ENCODE results near the gene FRY. TPM values are rescaled to one million over a fixed set of nuclear protein-coding genes. Genes with fewer than 3 reads are reported as not detected.

FRY gene
- total RNA-seq, 1 experiment from 2014 or later = 5.3 TPM

- ChIA-PET CTCF (interaction anchor here (5.4 kb wide), 1 partner anchor 14 kb away, joined by 36 read pairs; no protein-coding TSS in a partner anchor), POLR2A (no interaction called here)
- no peaks in the 10 kb centered on the region for H3K27me3 Mint-ChIP-seq (ENCODE audit: low read depth)
- H3K9me3 Mint-ChIP-seq = no peaks in the 10 kb centered on the region
- H3K36me3 Mint-ChIP-seq = no peaks in the 10 kb centered on the region
- H3K4me3 Mint-ChIP-seq = no peak overlapping the region
- H3K27ac Mint-ChIP-seq = no peak overlapping the region
- TF ChIP-seq ATF6 (CRISPR knock-in tag; IDR thresholded peaks at IDR 0.05) = no peak
- TF ChIP-seq ZNF219 (CRISPR knock-in tag; IDR thresholded peaks at IDR 0.05; ENCODE audit: borderline replicate concordance) = no peak
- TF ChIP-seq ZNF138 (CRISPR knock-in tag; conservative IDR thresholded peaks at IDR 0.05) = no peak
- TF ChIP-seq ZMAT4 (CRISPR knock-in tag; IDR thresholded peaks at IDR 0.05) = no peak
- no peak for TF ChIP-seq CREM (CRISPR knock-in tag; IDR thresholded peaks at IDR 0.05)
- no peak for TF ChIP-seq HMGA2 (CRISPR knock-in tag; IDR thresholded peaks at IDR 0.05)
- TF ChIP-seq, protein P1, sequence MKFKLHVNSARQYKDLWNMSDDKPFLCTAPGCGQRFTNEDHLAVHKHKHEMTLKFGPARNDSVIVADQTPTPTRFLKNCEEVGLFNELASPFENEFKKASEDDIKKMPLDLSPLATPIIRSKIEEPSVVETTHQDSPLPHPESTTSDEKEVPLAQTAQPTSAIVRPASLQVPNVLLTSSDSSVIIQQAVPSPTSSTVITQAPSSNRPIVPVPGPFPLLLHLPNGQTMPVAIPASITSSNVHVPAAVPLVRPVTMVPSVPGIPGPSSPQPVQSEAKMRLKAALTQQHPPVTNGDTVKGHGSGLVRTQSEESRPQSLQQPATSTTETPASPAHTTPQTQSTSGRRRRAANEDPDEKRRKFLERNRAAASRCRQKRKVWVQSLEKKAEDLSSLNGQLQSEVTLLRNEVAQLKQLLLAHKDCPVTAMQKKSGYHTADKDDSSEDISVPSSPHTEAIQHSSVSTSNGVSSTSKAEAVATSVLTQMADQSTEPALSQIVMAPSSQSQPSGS (CRISPR knock-in tag; IDR thresholded peaks at IDR 0.05; ENCODE audit: borderline replicate concordance, low read depth) = no peak
- no peak for TF ChIP-seq KAT7 (CRISPR knock-in tag; IDR thresholded peaks at IDR 0.05; ENCODE audit: borderline replicate concordance)
- TF ChIP-seq RORB (CRISPR knock-in tag; IDR thresholded peaks at IDR 0.05) = no peak
- TF ChIP-seq ZNF396 (CRISPR knock-in tag; IDR thresholded peaks at IDR 0.05; ENCODE audit: borderline replicate concordance) = no peak
- no peaks in the 10 kb centered on the region for H3K4me1 Mint-ChIP-seq
- ATAC-seq = no peak
- no peak for DNase-seq (ENCODE audit: low spot score)
Measured at GRCh38 chr13:32178763-32179162, 147.2 kb downstream of the FRY start.

- H3K4me3 Mint-ChIP-seq = no peak overlapping the region
- no peak for ATAC-seq
- H3K27ac Mint-ChIP-seq = no peak overlapping the region
- H3K4me1 Mint-ChIP-seq = no peaks in the 10 kb centered on the region
- ChIA-PET CTCF (no interaction called here), POLR2A (no interaction called here)
- TF ChIP-seq ZNF121 (CRISPR knock-in tag; IDR thresholded peaks at IDR 0.05) = no peak
- no peak for TF ChIP-seq ZNF263 (CRISPR knock-in tag; IDR thresholded peaks at IDR 0.05; ENCODE audit: low read depth)
- TF ChIP-seq E2F5 (CRISPR knock-in tag; IDR thresholded peaks at IDR 0.05) = no peak
- TF ChIP-seq SMAD4 (CRISPR knock-in tag; IDR thresholded peaks at IDR 0.05) = no peak
- no peak for TF ChIP-seq PRDM15 (CRISPR knock-in tag; IDR thresholded peaks at IDR 0.05)
- TF ChIP-seq TCF7 (CRISPR knock-in tag; IDR thresholded peaks at IDR 0.05; ENCODE audit: low read depth) = no peak
- TF ChIP-seq SP1 (CRISPR knock-in tag; conservative IDR thresholded peaks at IDR 0.05) = no peak
- no peak for TF ChIP-seq E2F4 (CRISPR knock-in tag; IDR thresholded peaks at IDR 0.05; ENCODE audit: borderline replicate concordance, low read depth)
- TF ChIP-seq ZSCAN18 (CRISPR knock-in tag; IDR thresholded peaks at IDR 0.05) = no peak
- no peak for TF ChIP-seq CBFB (CRISPR knock-in tag; IDR thresholded peaks at IDR 0.05; ENCODE audit: low read depth)
- TF ChIP-seq JAZF1 (CRISPR knock-in tag; IDR thresholded peaks at IDR 0.05) = no peak
- no peak for TF ChIP-seq MXD4 (CRISPR knock-in tag; IDR thresholded peaks at IDR 0.05; ENCODE audit: borderline replicate concordance)
- no peak for DNase-seq (ENCODE audit: low spot score)
- H3K9me3 Mint-ChIP-seq = no peaks in the 10 kb centered on the region
- H3K36me3 Mint-ChIP-seq = no peaks in the 10 kb centered on the region
- no peaks in the 10 kb centered on the region for H3K27me3 Mint-ChIP-seq (ENCODE audit: low read depth)
Measured at GRCh38 chr13:32179708-32180107, 148.1 kb downstream of the FRY start.

Measured in WTC11 (cell line).